PC-9 (cell line): Measurements from ENCODE around the gene GPR183.

Source experiments
- CTCF ChIP-seq: fragments of 200-600 bp; sonication (generic); conservative IDR thresholded peaks from 2 replicates; pipeline ENCODE4 v1.6.1; 2017; ENCODE audit warnings: mixed run types, antibody characterized with exemption, mild to moderate bottlenecking, moderate library complexity
- EZH2 ChIP-seq: fragments of 200-600 bp; sonication (generic); IDR thresholded peaks from 2 replicates; pipeline ENCODE4 v1.8.0; 2017; ENCODE audit warnings: antibody characterized with exemption, low read depth

GRCh38 chr13:99335087-99335486 lies 27.9 kb upstream of the GPR183 start:
- TF ChIP-seq CTCF (no peak), EZH2 (no peak)
